ENCODE data around the gene CDCP2.

DNA sequence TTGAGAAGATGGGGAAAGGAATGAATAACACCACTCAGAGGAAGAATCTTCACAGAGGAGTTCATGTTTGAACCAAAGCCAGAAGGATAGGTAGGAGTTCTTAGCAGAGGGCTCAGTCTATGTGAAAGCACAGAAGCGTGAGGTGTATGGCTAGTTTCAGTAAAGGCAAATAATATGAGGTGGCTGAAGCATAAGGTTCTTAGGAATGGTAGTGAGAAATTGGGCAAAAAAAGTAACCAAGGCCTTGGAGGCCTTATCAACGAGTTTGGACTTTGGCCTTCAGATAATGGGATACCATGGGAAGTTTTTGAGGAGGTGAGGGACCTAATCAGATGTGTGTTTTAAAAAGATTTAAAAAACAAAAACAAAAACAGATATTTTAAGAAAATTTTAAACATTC lies 52.3 kb downstream of the CDCP2 start:
- TF ChIP-seq, protein P1, sequence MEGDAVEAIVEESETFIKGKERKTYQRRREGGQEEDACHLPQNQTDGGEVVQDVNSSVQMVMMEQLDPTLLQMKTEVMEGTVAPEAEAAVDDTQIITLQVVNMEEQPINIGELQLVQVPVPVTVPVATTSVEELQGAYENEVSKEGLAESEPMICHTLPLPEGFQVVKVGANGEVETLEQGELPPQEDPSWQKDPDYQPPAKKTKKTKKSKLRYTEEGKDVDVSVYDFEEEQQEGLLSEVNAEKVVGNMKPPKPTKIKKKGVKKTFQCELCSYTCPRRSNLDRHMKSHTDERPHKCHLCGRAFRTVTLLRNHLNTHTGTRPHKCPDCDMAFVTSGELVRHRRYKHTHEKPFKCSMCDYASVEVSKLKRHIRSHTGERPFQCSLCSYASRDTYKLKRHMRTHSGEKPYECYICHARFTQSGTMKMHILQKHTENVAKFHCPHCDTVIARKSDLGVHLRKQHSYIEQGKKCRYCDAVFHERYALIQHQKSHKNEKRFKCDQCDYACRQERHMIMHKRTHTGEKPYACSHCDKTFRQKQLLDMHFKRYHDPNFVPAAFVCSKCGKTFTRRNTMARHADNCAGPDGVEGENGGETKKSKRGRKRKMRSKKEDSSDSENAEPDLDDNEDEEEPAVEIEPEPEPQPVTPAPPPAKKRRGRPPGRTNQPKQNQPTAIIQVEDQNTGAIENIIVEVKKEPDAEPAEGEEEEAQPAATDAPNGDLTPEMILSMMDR (IDR thresholded peaks at IDR 0.05; ENCODE audit: poor library complexity): no peak
- TF ChIP-seq EZH2 (IDR thresholded peaks at IDR 0.05; ENCODE audit: borderline replicate concordance): no peak

All from hepatocyte (in vitro differentiated cells).